Smooth muscle cell (in vitro differentiated cells): ENCODE results near the gene LARGE1. TPM values are rescaled to one million over a fixed set of nuclear protein-coding genes. Genes with fewer than 3 reads are reported as not detected.

Source experiments
- DNase-seq: peaks from one replicate; lab custom pipeline; 2025; ENCODE audit not compliant: unreplicated experiment; lab: John Stamatoyannopoulos, UW
- H2AFZ ChIP-seq: fragments of 200-600 bp; sonication (generic); 2 replicates; pipeline ENCODE4 v1.6.0; 2016; ENCODE audit warnings: antibody characterized with exemption, low read depth, mild to moderate bottlenecking
- H3F3A ChIP-seq: fragments of 200-600 bp; sonication (generic); 2 replicates; pipeline ENCODE4 v1.6.0; 2017; ENCODE audit warnings: antibody characterized with exemption, low read depth
- H3K27ac ChIP-seq: fragments of 200-600 bp; sonication (generic); 2 replicates; pipeline ENCODE4 v1.5.1; 2016; ENCODE audit warnings: low read depth, mild to moderate bottlenecking
- H3K27me3 ChIP-seq: fragments of 200-600 bp; sonication (generic); 2 replicates; pipeline ENCODE4 v1.6.1; 2016; ENCODE audit warnings: low read depth, mild to moderate bottlenecking
- H3K36me3 ChIP-seq: fragments of 200-600 bp; sonication (generic); 2 replicates; pipeline ENCODE4 v1.5.1; 2016; ENCODE audit warnings: low read depth
- H3K4me1 ChIP-seq: fragments of 200-600 bp; sonication (generic); 2 replicates; pipeline ENCODE4 v1.5.1; 2016; ENCODE audit warnings: low read depth
- H3K4me2 ChIP-seq: fragments of 200-600 bp; sonication (generic); 2 replicates; pipeline ENCODE4 v1.6.0; 2016; ENCODE audit warnings: mild to moderate bottlenecking
- H3K4me3 ChIP-seq: fragments of 200-600 bp; sonication (generic); 2 replicates; pipeline ENCODE4 v1.5.1; 2016; ENCODE audit warnings: mild to moderate bottlenecking
- H3K79me2 ChIP-seq: fragments of 200-600 bp; sonication (generic); 2 replicates; pipeline ENCODE4 v1.6.0; 2016; ENCODE audit warnings: low read depth, mild to moderate bottlenecking
- H3K9ac ChIP-seq: fragments of 200-600 bp; sonication (generic); 2 replicates; pipeline ENCODE4 v1.6.0; 2016; ENCODE audit warnings: low read depth
- H3K9me3 ChIP-seq: fragments of 200-600 bp; sonication (generic); replicated peaks from 2 replicates; pipeline ENCODE4 v1.5.1; 2016; ENCODE audit warnings: low read depth
- H4K20me1 ChIP-seq: fragments of 200-600 bp; sonication (generic); 2 replicates; pipeline ENCODE4 v1.6.0; 2016; ENCODE audit warnings: low read depth
- CTCF ChIP-seq: fragments of 200-600 bp; sonication (generic); IDR thresholded peaks from 2 replicates; pipeline ENCODE4 v1.5.1; 2017; ENCODE audit warnings: borderline replicate concordance, mild to moderate bottlenecking, antibody characterized with exemption; ENCODE audit not compliant: insufficient read depth, poor library complexity, severe bottlenecking
- WGBS: methylation state at CpG from one replicate; pipeline ENCODE4 v1.1.7; 2016; ENCODE audit warnings: low lambda C conversion rate; 5-methylcytosine and 5-hydroxymethylcytosine counted together
- polyA plus RNA-seq: library from polyadenylated mRNA; unstranded; fragments of >200 nt; fragmentation: Nextera tagmentation; extraction: Ambion mirVana; gene quantifications from 2 replicates; pipeline ENCODE4 v1.2.1, GENCODE V29; 2016
- total RNA-seq: library from RNA; depleted of rRNA; stranded (reverse); fragments of >200 nt; gene quantifications from 2 replicates; pipeline ENCODE4 v1.2.3, GENCODE V29; 2014

The LARGE1 gene
- total and polyA plus RNA-seq, 2 experiments from 2014 or later: 11.9 to 18.0 TPM

GRCh38 chr22:33807470-33807869 is 112.8 kb downstream of the LARGE1 start:
- H3K27me3 ChIP-seq: no peaks in the 10 kb centered on the region
- no peaks in the 10 kb centered on the region for H3K36me3 ChIP-seq
- H2AFZ ChIP-seq: no peak overlapping the region
- H3K4me2 ChIP-seq: no peak overlapping the region
- DNase-seq: no peak
- H3F3A ChIP-seq: peaks cover 9% of the 10 kb centered on the region
- H3K4me1 ChIP-seq: peaks cover 7% of the 10 kb centered on the region
- no peak for TF ChIP-seq CTCF
- H4K20me1 ChIP-seq: no peaks in the 10 kb centered on the region
- no peaks in the 10 kb centered on the region for H3K79me2 ChIP-seq
- no peaks in the 10 kb centered on the region for H3K9me3 ChIP-seq
- no peak overlapping the region for H3K4me3 ChIP-seq
- no peak overlapping the region for H3K9ac ChIP-seq
- WGBS: 79% methylated on average over 4 of the region's 4 CpGs
- peak overlapping the region; percentile 39 for H3K27ac ChIP-seq

DNA sequence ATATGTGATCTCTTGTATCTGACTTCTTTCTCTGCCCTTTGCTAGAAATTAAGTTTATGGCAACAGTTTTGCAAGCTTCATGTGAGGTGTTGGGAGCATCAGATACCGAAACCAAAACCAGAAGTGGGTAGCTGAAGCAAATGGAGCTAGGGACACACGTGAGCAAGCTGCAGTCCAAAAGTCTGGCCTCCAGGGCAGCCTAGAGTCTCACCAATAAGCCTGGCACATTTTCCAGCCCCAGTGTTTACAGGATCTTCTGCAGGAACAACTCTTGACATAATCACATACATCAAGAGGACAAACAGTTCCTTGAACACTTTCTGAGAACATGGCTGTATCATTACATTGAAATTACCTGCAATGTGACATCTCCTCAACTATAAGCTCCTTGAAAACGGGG is 114.1 kb downstream of the LARGE1 start:
- Histone ChIP-seq H2AFZ (no peak overlapping the region), H4K20me1 (no peaks in the 10 kb centered on the region), H3K9me3 (no peaks in the 10 kb centered on the region), H3K79me2 (no peaks in the 10 kb centered on the region), H3K27me3 (no peaks in the 10 kb centered on the region), H3K4me2 (no peak overlapping the region), H3K9ac (no peak overlapping the region), H3K4me1 (peaks cover 4% of the 10 kb centered on the region), H3K27ac (no peak overlapping the region), H3F3A (peaks cover 6% of the 10 kb centered on the region), H3K4me3 (no peak overlapping the region), H3K36me3 (no peaks in the 10 kb centered on the region)
- WGBS: 57% methylated on average over 3 of the region's 3 CpGs
- TF ChIP-seq CTCF: no peak
- DNase-seq: no peak

DNA sequence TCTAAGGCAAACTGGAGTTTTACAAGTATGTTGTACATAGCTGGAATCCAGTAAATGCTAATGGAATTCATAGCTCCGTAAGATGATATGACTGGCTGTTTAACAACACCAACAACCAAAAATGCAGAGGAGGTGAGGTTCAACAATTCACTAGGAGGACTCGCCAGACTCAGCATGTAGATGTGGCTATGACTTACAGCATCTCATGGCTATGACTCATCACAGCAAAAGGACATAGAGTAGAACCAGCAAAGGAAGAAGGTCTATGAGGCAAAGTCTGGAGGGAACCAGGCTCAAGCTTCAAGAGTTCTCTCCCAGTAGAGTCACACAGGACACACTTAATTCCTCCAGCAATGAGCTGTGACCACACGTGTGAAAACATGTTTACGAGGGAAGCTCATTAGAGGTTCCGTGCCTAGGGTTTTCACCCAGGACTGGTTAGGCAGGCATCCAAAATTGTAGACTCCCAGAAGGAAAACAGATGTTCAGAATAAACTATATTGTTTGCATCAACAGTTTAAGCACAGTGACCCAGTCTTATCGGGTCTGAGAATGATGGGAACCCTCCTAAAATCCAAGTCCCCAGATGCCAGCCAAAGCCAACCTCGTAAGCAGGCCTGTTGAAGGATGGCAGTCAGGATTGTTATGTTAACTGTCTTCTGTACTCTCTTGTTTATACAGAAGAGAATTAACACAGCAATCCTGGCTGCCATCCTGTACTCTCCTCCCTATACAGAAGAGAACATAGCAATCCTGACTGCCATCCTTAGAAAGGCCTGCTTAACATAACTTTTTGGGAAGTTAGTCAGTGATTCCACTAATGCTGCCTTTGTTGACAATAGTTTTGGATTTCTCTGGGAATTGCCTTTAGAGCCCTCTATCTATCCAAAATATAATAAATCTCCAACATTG is 116.6 kb downstream of the LARGE1 start:
- Histone ChIP-seq H3K9me3 (no peaks in the 10 kb centered on the region), H3K4me3 (no peak overlapping the region), H3K4me2 (no peak overlapping the region), H3K27me3 (no peaks in the 10 kb centered on the region), H3K27ac (peak overlapping the region; percentile 62), H3F3A (no peaks in the 10 kb centered on the region), H4K20me1 (no peaks in the 10 kb centered on the region), H2AFZ (no peak overlapping the region), H3K79me2 (peaks cover 3% of the 10 kb centered on the region), H3K4me1 (no peaks in the 10 kb centered on the region), H3K36me3 (no peaks in the 10 kb centered on the region), H3K9ac (no peak overlapping the region)
- no peak for TF ChIP-seq CTCF
- WGBS: 36% methylated on average over 7 of the region's 7 CpGs
- no peak for DNase-seq
